SU-DHL-6 (cell line): Measurements from ENCODE around the gene PPP2R2C.

ENCODE experiments used
- H2AFZ ChIP-seq: fragments of 200-600 bp; sonication (generic); 2 replicates; pipeline ENCODE4 v1.6.1; 2014; ENCODE audit warnings: low read depth, mild to moderate bottlenecking, moderate library complexity, mixed read lengths, antibody characterized with exemption, low read length; ENCODE audit not compliant: severe bottlenecking
- H3F3A ChIP-seq: fragments of 200-600 bp; shearing (Covaris generic); 2 replicates; pipeline ENCODE4 v1.6.0; 2016; ENCODE audit warnings: antibody characterized with exemption, mild to moderate bottlenecking; ENCODE audit not compliant: insufficient read depth
- H3K27ac ChIP-seq: fragments of 200-600 bp; sonication (generic); 2 replicates; pipeline ENCODE4 v1.5.1; 2016; ENCODE audit warnings: low read depth, mild to moderate bottlenecking, low read length, moderate library complexity, mixed read lengths
- H3K27me3 ChIP-seq: fragments of 200-600 bp; sonication (generic), shearing (Covaris generic); 2 replicates; pipeline ENCODE4 v1.6.0; 2014; ENCODE audit warnings: mild to moderate bottlenecking, low read length
- H3K36me3 ChIP-seq: fragments of 200-600 bp; sonication (generic); 2 replicates; pipeline ENCODE4 v1.6.1; 2014; ENCODE audit warnings: mild to moderate bottlenecking, low read length, mixed read lengths
- H3K4me2 ChIP-seq: fragments of 300-600, 200-600 bp; shearing (Covaris generic), sonication (generic); 2 replicates; pipeline ENCODE4 v1.6.0; 2014; ENCODE audit warnings: low read length, low read depth, mild to moderate bottlenecking; ENCODE audit not compliant: poor library complexity, severe bottlenecking
- H3K4me3 ChIP-seq: fragments of 200-600 bp; sonication (generic); 2 replicates; pipeline ENCODE4 v1.5.1; 2014; ENCODE audit warnings: antibody characterized with exemption, low read length, mild to moderate bottlenecking, mixed read lengths; ENCODE audit not compliant: insufficient read depth, poor library complexity, severe bottlenecking
- H3K79me2 ChIP-seq: fragments of 200-600 bp; sonication (generic); 2 replicates; pipeline ENCODE4 v1.6.1; 2014; ENCODE audit warnings: mild to moderate bottlenecking, low read length, moderate library complexity; ENCODE audit not compliant: insufficient read depth
- H3K9ac ChIP-seq: fragments of 200-600 bp; sonication (generic); 2 replicates; pipeline ENCODE4 v1.7.0; 2014; ENCODE audit warnings: mild to moderate bottlenecking, low read length
- H3K9me2 ChIP-seq: fragments of 200-600 bp; sonication (generic); replicated peaks from 2 replicates; pipeline ENCODE4 v1.6.1; 2014; ENCODE audit warnings: low read length; ENCODE audit not compliant: insufficient read depth
- H3K9me3 ChIP-seq: fragments of 200-600 bp; sonication (generic); 2 replicates; pipeline ENCODE4 v1.6.1; 2014; ENCODE audit warnings: low read length, mixed read lengths; ENCODE audit not compliant: insufficient read depth
- H4K20me1 ChIP-seq: fragments of 200-600 bp; sonication (generic); 2 replicates; pipeline ENCODE4 v1.6.1; 2014; ENCODE audit warnings: low read depth, mild to moderate bottlenecking, antibody characterized with exemption, low read length, moderate library complexity, mixed read lengths
- CTCF ChIP-seq: fragments of 200-600 bp; sonication (generic); IDR thresholded peaks from one replicate; pipeline ENCODE4 v1.5.1; 2017; ENCODE audit warnings: antibody characterized with exemption, mild to moderate bottlenecking, low read length, moderate library complexity; ENCODE audit not compliant: insufficient read depth, poor library complexity, severe bottlenecking
- EZH2phosphoT487 ChIP-seq: fragments of 200-600 bp; sonication (generic), shearing (Covaris generic); conservative IDR thresholded peaks from 2 replicates; pipeline ENCODE4 v1.6.1; 2018; ENCODE audit warnings: mild to moderate bottlenecking, antibody characterized with exemption, low read length, moderate library complexity, mixed read lengths

PPP2R2C gene

GRCh38 chr4:6446130-6446482 is 26.3 kb downstream of the PPP2R2C start:
- Histone ChIP-seq H3K4me2 (no peak overlapping the region), H3K79me2 (no peaks in the 10 kb centered on the region), H3K9me3 (no peaks in the 10 kb centered on the region), H3K27ac (no peak overlapping the region), H3K36me3 (no peaks in the 10 kb centered on the region), H2AFZ (no peak overlapping the region), H3K9ac (no peak overlapping the region), H3K27me3 (no peaks in the 10 kb centered on the region), H3K9me2 (no peaks in the 10 kb centered on the region), H3K4me3 (no peak overlapping the region), H4K20me1 (no peaks in the 10 kb centered on the region), H3F3A (no peaks in the 10 kb centered on the region)
- TF ChIP-seq EZH2phosphoT487 = no peak

GRCh38 chr4:6445403-6446129 is 26.8 kb downstream of the PPP2R2C start:
- no peak overlapping the region for H2AFZ ChIP-seq
- H3K4me3 ChIP-seq = no peak overlapping the region
- H3F3A ChIP-seq = no peaks in the 10 kb centered on the region
- no peaks in the 10 kb centered on the region for H4K20me1 ChIP-seq
- H3K27ac ChIP-seq = no peak overlapping the region
- no peaks in the 10 kb centered on the region for H3K79me2 ChIP-seq
- TF ChIP-seq EZH2phosphoT487 (no peak), CTCF (no peak)
- H3K9me3 ChIP-seq = no peaks in the 10 kb centered on the region
- no peak overlapping the region for H3K9ac ChIP-seq
- H3K27me3 ChIP-seq = no peaks in the 10 kb centered on the region
- H3K4me2 ChIP-seq = no peak overlapping the region
- no peaks in the 10 kb centered on the region for H3K36me3 ChIP-seq
- no peaks in the 10 kb centered on the region for H3K9me2 ChIP-seq

GRCh38 chr4:6444582-6444981 is 27.8 kb downstream of the PPP2R2C start:
- Histone ChIP-seq H3K9me2 (no peaks in the 10 kb centered on the region), H3K9ac (no peak overlapping the region), H3K79me2 (no peaks in the 10 kb centered on the region), H3K27me3 (no peaks in the 10 kb centered on the region), H3K4me3 (no peak overlapping the region), H2AFZ (no peak overlapping the region), H3K36me3 (no peaks in the 10 kb centered on the region), H3K27ac (no peak overlapping the region), H4K20me1 (no peaks in the 10 kb centered on the region), H3F3A (no peaks in the 10 kb centered on the region), H3K9me3 (no peaks in the 10 kb centered on the region), H3K4me2 (no peak overlapping the region)
- no peak for TF ChIP-seq EZH2phosphoT487

GRCh38 chr4:6443035-6444023 is 29.1 kb downstream of the PPP2R2C start:
- Histone ChIP-seq H4K20me1 (no peaks in the 10 kb centered on the region), H3K27ac (no peak overlapping the region), H3K36me3 (no peaks in the 10 kb centered on the region), H3K9me2 (no peaks in the 10 kb centered on the region), H3K9ac (no peak overlapping the region), H2AFZ (no peak overlapping the region), H3K27me3 (peaks cover 4% of the 10 kb centered on the region; the same call in 1 of the 2 replicates), H3K79me2 (no peaks in the 10 kb centered on the region), H3K4me2 (no peak overlapping the region), H3F3A (no peaks in the 10 kb centered on the region), H3K4me3 (no peak overlapping the region), H3K9me3 (no peaks in the 10 kb centered on the region)
- TF ChIP-seq EZH2phosphoT487 = no peak
- no peak for TF ChIP-seq CTCF
